GM15510 (cell line): ENCODE measurements around the gene EVA1A.

Experiments
- POLR2A ChIP-seq: IDR thresholded peaks from 3 replicates; pipeline ENCODE4 v1.6.1; 2011; ENCODE audit warnings: borderline replicate concordance; ENCODE audit not compliant: insufficient read length; ENCODE audit errors: extremely low read depth

EVA1A gene

GRCh38 chr2:75548036-75548573 lies 12.6 kb downstream of the EVA1A start:
- no peak for TF ChIP-seq POLR2A

- no peak for TF ChIP-seq POLR2A
These were observed 13.2 kb downstream of the EVA1A start for GRCh38 chr2:75547345-75548035.

GRCh38 chr2:75545922-75546321 lies 14.8 kb downstream of the EVA1A start:
- no peak for TF ChIP-seq POLR2A

GRCh38 chr2:75545387-75545786 lies 15.4 kb downstream of the EVA1A start:
- no peak for TF ChIP-seq POLR2A

- no peak for TF ChIP-seq POLR2A
These were observed 17.3 kb downstream of the EVA1A start for GRCh38 chr2:75543446-75543845.

- TF ChIP-seq POLR2A, result no peak
These were observed 19.3 kb downstream of the EVA1A start for GRCh38 chr2:75541430-75541829.

- no peak for TF ChIP-seq POLR2A
These were observed 19.7 kb downstream of the EVA1A start for GRCh38 chr2:75540994-75541393.

GRCh38 chr2:75539955-75540716 lies 20.6 kb downstream of the EVA1A start:
- TF ChIP-seq POLR2A, result no peak

GRCh38 chr2:75538521-75539490 lies 21.9 kb downstream of the EVA1A start:
- TF ChIP-seq POLR2A, result no peak

- no peak for TF ChIP-seq POLR2A
These were observed 23.1 kb downstream of the EVA1A start for GRCh38 chr2:75537658-75538057.

GRCh38 chr2:75533135-75533534 lies 27.6 kb downstream of the EVA1A start:
- TF ChIP-seq POLR2A, result no peak

- TF ChIP-seq POLR2A, result no peak
These were observed 28.3 kb downstream of the EVA1A start for GRCh38 chr2:75532488-75532887.

- TF ChIP-seq POLR2A, result no peak
These were observed 32.3 kb downstream of the EVA1A start for GRCh38 chr2:75528221-75528977.

- TF ChIP-seq POLR2A, result no peak
These were observed 33.1 kb downstream of the EVA1A start for GRCh38 chr2:75527676-75528075.
